HFF-Myc (cell line): ENCODE measurements around the gene BLNK.

ENCODE experiments used
- DNase-seq: peaks from one replicate; pipeline ENCODE4 v3.0.0-alpha.2; 2011; ENCODE audit warnings: low read depth; ENCODE audit errors: extremely low read depth
- H3K4me3 ChIP-seq: replicated peaks from 2 replicates; pipeline ENCODE4 v1.5.1; 2011; ENCODE audit warnings: low read depth, mild to moderate bottlenecking, control low read depth, low read length
- TF ChIP-seq, protein P1 (sequence below): IDR thresholded peaks from 2 replicates; pipeline ENCODE4 v1.5.1; 2012; ENCODE audit warnings: mild to moderate bottlenecking, low read depth, low read length, control low read depth; ENCODE audit errors: missing control alignments

Gene BLNK

DNA sequence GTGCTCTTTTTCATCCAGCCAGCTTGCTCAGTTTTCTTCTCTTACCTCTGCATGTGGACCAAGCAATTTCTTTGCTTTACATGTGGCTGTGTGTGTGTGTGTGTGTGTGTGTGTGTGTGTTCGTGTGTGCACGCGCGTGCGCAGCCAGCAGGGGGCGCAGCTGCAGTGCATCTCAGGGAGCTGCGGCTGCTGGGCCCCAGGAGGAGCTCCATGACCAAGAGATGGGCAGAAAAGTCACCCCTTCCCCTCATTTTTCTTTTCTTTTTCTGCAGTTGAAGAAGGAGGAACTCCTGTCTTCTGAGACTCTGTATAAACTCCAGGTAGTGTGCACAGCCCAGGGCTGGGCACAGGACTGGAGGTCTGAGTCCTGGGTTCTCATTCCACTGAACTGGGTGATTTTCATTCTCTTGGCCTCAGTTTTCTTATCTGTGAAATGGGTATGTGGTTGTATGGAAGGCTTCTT, 41.8 kb downstream of the BLNK start:
- H3K4me3 ChIP-seq: no peak overlapping the region
- TF ChIP-seq, protein P1, sequence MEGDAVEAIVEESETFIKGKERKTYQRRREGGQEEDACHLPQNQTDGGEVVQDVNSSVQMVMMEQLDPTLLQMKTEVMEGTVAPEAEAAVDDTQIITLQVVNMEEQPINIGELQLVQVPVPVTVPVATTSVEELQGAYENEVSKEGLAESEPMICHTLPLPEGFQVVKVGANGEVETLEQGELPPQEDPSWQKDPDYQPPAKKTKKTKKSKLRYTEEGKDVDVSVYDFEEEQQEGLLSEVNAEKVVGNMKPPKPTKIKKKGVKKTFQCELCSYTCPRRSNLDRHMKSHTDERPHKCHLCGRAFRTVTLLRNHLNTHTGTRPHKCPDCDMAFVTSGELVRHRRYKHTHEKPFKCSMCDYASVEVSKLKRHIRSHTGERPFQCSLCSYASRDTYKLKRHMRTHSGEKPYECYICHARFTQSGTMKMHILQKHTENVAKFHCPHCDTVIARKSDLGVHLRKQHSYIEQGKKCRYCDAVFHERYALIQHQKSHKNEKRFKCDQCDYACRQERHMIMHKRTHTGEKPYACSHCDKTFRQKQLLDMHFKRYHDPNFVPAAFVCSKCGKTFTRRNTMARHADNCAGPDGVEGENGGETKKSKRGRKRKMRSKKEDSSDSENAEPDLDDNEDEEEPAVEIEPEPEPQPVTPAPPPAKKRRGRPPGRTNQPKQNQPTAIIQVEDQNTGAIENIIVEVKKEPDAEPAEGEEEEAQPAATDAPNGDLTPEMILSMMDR: peak; percentile 98
- DNase-seq: peak; percentile 24

- TF ChIP-seq, protein P1: no peak
- no peak overlapping the region for H3K4me3 ChIP-seq
- no peak for DNase-seq
Observed at GRCh38 chr10:96228408-96228994, 42.9 kb downstream of the BLNK start.

DNA sequence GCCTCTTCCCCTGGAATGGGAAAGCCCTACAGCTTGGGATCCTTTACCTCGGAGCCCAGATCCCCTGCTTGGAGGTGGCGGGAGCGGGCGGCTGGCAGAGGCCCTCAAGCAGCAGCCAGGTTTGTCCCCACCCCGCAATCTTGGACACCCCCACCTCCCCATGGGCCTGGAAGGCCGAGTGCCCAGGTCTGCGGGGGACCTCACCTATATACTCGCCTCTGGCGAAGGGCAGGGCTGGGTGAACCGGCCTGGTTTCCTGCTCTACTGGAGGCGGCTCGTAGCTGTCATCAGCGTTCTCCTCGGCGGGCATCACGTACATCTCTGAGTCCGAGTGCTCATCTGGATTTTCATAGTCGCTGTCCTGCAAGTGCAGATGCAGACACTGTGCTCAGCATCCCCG, 44.2 kb downstream of the BLNK start:
- no peak for DNase-seq
- TF ChIP-seq, protein P1: no peak
- no peak overlapping the region for H3K4me3 ChIP-seq

DNA sequence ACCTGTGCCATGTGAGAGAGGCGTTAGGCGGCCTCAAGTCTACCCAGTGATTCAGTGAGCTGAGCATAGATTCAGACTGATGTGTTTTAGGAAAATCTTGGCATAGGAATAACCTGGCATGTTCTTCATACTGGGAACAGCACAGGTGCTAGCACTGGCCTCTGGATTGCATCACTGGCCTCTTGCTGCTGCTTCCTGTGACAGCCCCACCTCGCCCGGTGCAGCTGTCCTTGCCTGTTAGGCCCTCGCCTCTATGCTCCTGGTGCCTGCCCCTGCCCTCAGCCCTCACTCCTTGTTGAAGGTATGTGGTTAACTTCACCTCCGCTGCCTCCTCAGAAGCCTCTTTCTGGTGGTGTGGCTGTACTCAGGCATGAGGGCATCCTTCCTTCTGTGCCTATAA, 46.2 kb downstream of the BLNK start:
- no peak overlapping the region for H3K4me3 ChIP-seq
- no peak for DNase-seq
- TF ChIP-seq, protein P1: no peak

- TF ChIP-seq, protein P1: no peak
- no peak for DNase-seq
- H3K4me3 ChIP-seq: no peak overlapping the region
Observed at GRCh38 chr10:96222908-96223307, 48.5 kb downstream of the BLNK start.

DNA sequence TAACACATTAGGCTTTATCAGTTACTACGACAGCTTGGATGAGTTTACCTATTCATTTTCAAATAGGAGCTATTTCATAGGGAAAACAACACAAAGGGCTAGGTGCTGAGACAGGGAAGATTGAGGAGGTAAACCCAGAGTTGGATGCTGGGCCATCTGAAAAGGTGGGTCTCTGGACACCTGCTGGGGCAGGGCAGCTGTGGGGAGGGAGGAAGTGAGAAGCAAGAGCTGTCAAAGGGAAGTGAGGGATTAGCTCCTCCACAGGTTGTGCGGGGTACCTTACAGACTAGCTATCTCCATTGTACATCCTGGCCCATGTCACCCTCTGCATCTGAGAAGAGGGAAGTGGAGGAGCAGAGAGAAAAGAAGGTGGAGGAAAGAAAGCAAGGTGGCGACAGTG, 48.9 kb downstream of the BLNK start:
- TF ChIP-seq, protein P1: no peak
- no peak overlapping the region for H3K4me3 ChIP-seq
- DNase-seq: no peak

DNA sequence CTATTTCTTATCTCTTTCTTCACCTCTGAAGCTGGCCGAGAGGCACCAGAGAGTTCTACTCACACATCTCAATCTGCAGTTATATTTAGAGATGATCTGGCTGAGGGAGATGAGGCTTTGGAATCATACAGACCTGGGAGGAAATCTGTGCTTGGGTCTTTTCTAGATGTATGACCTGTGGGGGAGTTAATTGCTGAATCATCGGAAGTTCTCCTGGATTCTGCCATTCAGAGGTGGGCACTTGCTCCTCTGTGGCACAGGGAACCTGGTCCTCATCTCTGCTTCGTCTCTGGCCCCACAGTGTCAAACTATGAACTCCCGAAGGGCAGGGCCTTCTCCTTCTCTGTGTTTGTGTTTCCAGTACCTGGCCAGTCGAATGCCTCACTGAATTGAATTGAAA, 52.5 kb downstream of the BLNK start:
- no peak for DNase-seq
- TF ChIP-seq, protein P1: no peak
- H3K4me3 ChIP-seq: no peak overlapping the region
